VCaP (cell line): ENCODE results near the gene YJEFN3.

Experiments used
- H3K27ac ChIP-seq: fragments of 450-650 bp; 2 replicates; pipeline ENCODE4 v1.5.1; 2017
- CTCF ChIP-seq: fragments of 450-650 bp; conservative IDR thresholded peaks from 2 replicates; pipeline ENCODE4 v1.5.1; 2017; ENCODE audit warnings: mild to moderate bottlenecking, moderate library complexity

YJEFN3 gene

GRCh38 chr19:19568802-19569756, 40.4 kb downstream of the YJEFN3 start:
- no peak for TF ChIP-seq CTCF

GRCh38 chr19:19570571-19570970, 41.9 kb downstream of the YJEFN3 start:
- no peak for TF ChIP-seq CTCF
- H3K27ac ChIP-seq, result no peak overlapping the region

More at GRCh38 chr19:19568802-19569756, 40.4 kb downstream of the YJEFN3 start:
- H3K27ac ChIP-seq, result no peak overlapping the region

DNA sequence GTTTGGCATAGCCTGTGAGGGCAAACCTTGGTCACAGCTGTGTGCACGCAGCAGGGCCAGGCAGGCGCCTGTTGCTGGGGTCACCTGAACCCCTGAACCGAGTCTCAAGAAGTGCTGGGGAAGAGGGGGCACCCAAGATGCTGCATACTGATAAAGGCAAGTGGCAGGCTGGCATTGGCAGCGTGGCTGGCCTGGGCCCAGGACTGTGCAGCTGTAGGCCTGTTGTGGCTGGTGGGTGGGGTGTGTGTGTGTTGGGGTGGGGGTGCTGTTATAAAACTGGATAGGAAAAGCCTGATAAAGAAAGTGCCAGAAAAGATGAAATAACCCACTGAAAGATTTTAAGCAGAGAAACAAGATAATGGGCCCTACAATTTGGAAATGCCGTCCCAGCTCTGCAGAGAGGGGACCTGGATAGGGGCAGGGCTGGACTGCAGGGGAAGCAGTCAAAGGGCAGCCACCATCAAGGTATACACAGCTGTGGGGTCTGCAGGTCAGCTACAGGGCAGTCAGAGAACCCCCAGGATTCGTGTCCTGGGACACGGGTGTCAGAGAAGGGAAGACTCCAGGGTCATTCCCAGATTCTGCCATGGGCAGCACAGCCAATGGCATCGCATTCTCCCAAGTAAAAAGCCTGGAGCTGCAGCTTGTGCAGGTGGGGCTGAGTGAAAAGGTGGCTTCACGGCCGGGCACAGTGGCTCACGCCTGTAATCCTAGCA, 42.5 kb downstream of the YJEFN3 start:
- TF ChIP-seq CTCF, result no peak
- H3K27ac ChIP-seq, result no peak overlapping the region

GRCh38 chr19:19575411-19575810, 46.7 kb downstream of the YJEFN3 start:
- no peak overlapping the region for H3K27ac ChIP-seq
- no peak for TF ChIP-seq CTCF

DNA sequence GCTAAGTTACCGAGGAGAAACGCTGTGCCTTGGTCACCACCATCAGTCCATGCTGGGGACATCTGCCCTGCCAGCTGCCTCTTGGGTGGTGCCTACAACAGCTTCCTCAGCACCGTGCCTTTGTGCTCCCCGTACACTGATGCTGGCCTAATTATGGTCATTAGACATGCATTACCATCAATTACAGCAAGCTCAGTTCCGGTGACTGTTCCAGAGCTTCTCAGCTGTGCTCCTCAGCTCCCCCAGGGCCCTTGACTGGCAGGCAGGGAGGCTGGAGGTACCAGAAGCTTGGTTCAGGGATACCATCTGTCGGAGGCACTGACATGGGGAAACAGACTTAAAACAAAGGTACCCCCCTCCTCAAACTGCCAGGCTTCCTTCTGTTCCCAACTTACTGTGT, 49.5 kb downstream of the YJEFN3 start:
- no peak for TF ChIP-seq CTCF
- no peak overlapping the region for H3K27ac ChIP-seq

- TF ChIP-seq CTCF, result no peak
Observed at GRCh38 chr19:19579533-19580361, 51.0 kb downstream of the YJEFN3 start.

More at GRCh38 chr19:19579533-19580361, 51.0 kb downstream of the YJEFN3 start:
- H3K27ac ChIP-seq, result no peak overlapping the region
